A549 (cell line): ENCODE data around the gene ATG10.

Experiments used
- CTCF ChIP-seq: fragments of >200 bp; sonication (Bioruptor Twin); formaldehyde crosslinking; IDR thresholded peaks from 3 replicates; pipeline ENCODE4 v1.5.1; 2016
- ELK1 ChIP-seq: fragments of 150-350 bp; IDR thresholded peaks from 2 replicates; pipeline ENCODE4 v1.6.1; 2014; ENCODE audit warnings: low read depth, mild to moderate bottlenecking, low read length
- JUN ChIP-seq, 2 experiments: fragments of >200 bp; sonication (Bioruptor Twin); formaldehyde crosslinking; IDR thresholded peaks; 2 replicates in 1 of 2; 3 replicates in 1 of 2; pipeline ENCODE4 v1.6.1; 2016 to 2017
- MAX ChIP-seq: IDR thresholded peaks from 2 replicates; pipeline ENCODE4 v1.6.1; 2012
- MYC ChIP-seq: IDR thresholded peaks from 2 replicates; pipeline ENCODE4 v1.6.1; 2012; ENCODE audit warnings: mild to moderate bottlenecking, inconsistent platforms, low read length, improper control_type of control experiment, borderline replicate concordance
- PHF8 ChIP-seq: fragments of 200-600 bp; sonication (generic); IDR thresholded peaks from 2 replicates; pipeline ENCODE4 v1.6.1; 2016; ENCODE audit warnings: low read depth, mild to moderate bottlenecking, antibody characterized with exemption, moderate library complexity, borderline replicate concordance
- POLR2A ChIP-seq: IDR thresholded peaks from 2 replicates; pipeline ENCODE4 v1.6.1; 2012; ENCODE audit warnings: mild to moderate bottlenecking, low read length
- REST ChIP-seq: fragments of 200-600 bp; sonication (generic); IDR thresholded peaks from 2 replicates; pipeline ENCODE4 v1.6.1; 2016; ENCODE audit warnings: antibody characterized with exemption, mild to moderate bottlenecking, moderate library complexity
- RFX5 ChIP-seq: fragments of 450-650 bp; IDR thresholded peaks from 2 replicates; pipeline ENCODE4 v1.7.1; 2014; ENCODE audit warnings: antibody characterized with exemption, mild to moderate bottlenecking, moderate library complexity
- ZNF302 ChIP-seq: fragments of 250-450 bp; sonication (Bioruptor Pico); IDR thresholded peaks from 2 replicates; pipeline ENCODE4 v1.9.0; 2021; ENCODE audit warnings: inconsistent platforms, mild to moderate bottlenecking, moderate library complexity

GRCh38 chr5:82204567-82204966, 232.7 kb downstream of the ATG10 start:
- no peak for TF ChIP-seq PHF8
- no peak for TF ChIP-seq CTCF
- no peak for TF ChIP-seq MAX
- no peak for TF ChIP-seq POLR2A
- no peak for TF ChIP-seq JUN (IDR thresholded peaks at IDR 0.05)
- no peak for TF ChIP-seq MYC
- TF ChIP-seq ELK1 = no peak
- TF ChIP-seq RFX5 = no peak
- TF ChIP-seq REST = no peak
- TF ChIP-seq ZNF302 = no peak
